Mesenchymal stem cell (in vitro differentiated cells and primary cell): ENCODE data around the gene KCNA2.

Experiments used
- DNase-seq: peaks from one replicate; pipeline ENCODE4 v3.0.0-alpha.2; 2013
- H2AFZ ChIP-seq: one replicate; pipeline ENCODE4 v1.6.1; 2013; ENCODE audit warnings: low read depth, mild to moderate bottlenecking, control low read depth, inconsistent platforms, low read length, moderate library complexity
- H2AK5ac ChIP-seq: 2 replicates; pipeline ENCODE4 v1.6.1; 2013; ENCODE audit warnings: low read length, moderate library complexity, mild to moderate bottlenecking, inconsistent platforms; ENCODE audit not compliant: severe bottlenecking
- H2BK120ac ChIP-seq: one replicate; pipeline ENCODE4 v1.6.1; 2013; ENCODE audit warnings: low read depth, mild to moderate bottlenecking, inconsistent platforms, low read length, moderate library complexity
- H2BK12ac ChIP-seq, 2 experiments: one replicate each; pipeline ENCODE4 v1.6.1; 2013; ENCODE audit warnings: inconsistent platforms in 2 of 2, low read length in 2 of 2, mild to moderate bottlenecking in 2 of 2, moderate library complexity in 2 of 2, control low read depth in 1 of 2
- H2BK15ac ChIP-seq: one replicate; pipeline ENCODE4 v1.6.1; 2013; ENCODE audit warnings: mild to moderate bottlenecking, low read depth, inconsistent platforms; ENCODE audit not compliant: poor library complexity, severe bottlenecking
- H2BK5ac ChIP-seq: 2 replicates; pipeline ENCODE4 v1.6.1; 2013; ENCODE audit warnings: low read depth, mild to moderate bottlenecking, low read length, control low read depth, inconsistent platforms; ENCODE audit not compliant: poor library complexity, severe bottlenecking
- H3K14ac ChIP-seq, 2 experiments: one replicate each; pipeline ENCODE4 v1.6.1; 2013; ENCODE audit warnings: inconsistent platforms in 2 of 2, low read length in 2 of 2, control low read depth in 1 of 2, mild to moderate bottlenecking in 1 of 2, moderate library complexity in 1 of 2
- H3K18ac ChIP-seq, 2 experiments: one replicate each; pipeline ENCODE4 v1.6.1; 2013; ENCODE audit warnings: inconsistent platforms in 2 of 2, low read length in 2 of 2, control low read depth in 1 of 2, low read depth in 1 of 2, mild to moderate bottlenecking in 1 of 2
- H3K23ac ChIP-seq, 2 experiments: one replicate each; pipeline ENCODE4 v1.6.1; 2013; ENCODE audit warnings: inconsistent platforms in 2 of 2, low read length in 2 of 2, mild to moderate bottlenecking in 2 of 2, moderate library complexity in 2 of 2, control low read depth in 1 of 2
- H3K27ac ChIP-seq: 2 replicates; pipeline ENCODE4 v1.5.1; 2013; ENCODE audit warnings: mild to moderate bottlenecking, moderate library complexity, low read length, control low read depth, inconsistent platforms; ENCODE audit not compliant: poor library complexity, severe bottlenecking
- H3K27me3 ChIP-seq, 2 experiments: 2 replicates each; pipeline versions ENCODE4 v1.6.1 to v1.7.0; 2013; ENCODE audit warnings: low read length in 2 of 2, mild to moderate bottlenecking in 2 of 2, moderate library complexity in 2 of 2, control low read depth in 1 of 2, inconsistent platforms in 1 of 2; ENCODE audit not compliant: control insufficient read depth in 1 of 2, insufficient read depth in 1 of 2
- H3K36me3 ChIP-seq, 2 experiments: 2 replicates each; pipeline versions ENCODE4 v1.6.1 to v1.7.0; 2013; ENCODE audit warnings: low read length in 2 of 2, control low read depth in 1 of 2, inconsistent platforms in 1 of 2, low read depth in 1 of 2, mild to moderate bottlenecking in 1 of 2; ENCODE audit not compliant: insufficient read depth in 2 of 2, control insufficient read depth in 1 of 2
- H3K4ac ChIP-seq, 2 experiments: one replicate each; pipeline ENCODE4 v1.6.1; 2013; ENCODE audit warnings: inconsistent platforms in 2 of 2, low read length in 2 of 2, mild to moderate bottlenecking in 2 of 2, moderate library complexity in 2 of 2, control low read depth in 1 of 2, low read depth in 1 of 2
- H3K4me1 ChIP-seq: 2 replicates; pipeline ENCODE4 v1.6.1; 2013; ENCODE audit warnings: low read depth, low read length, control low read depth; ENCODE audit not compliant: control insufficient read depth, insufficient read depth
- H3K4me2 ChIP-seq: 2 replicates; pipeline ENCODE4 v1.6.1; 2013; ENCODE audit warnings: low read length, mild to moderate bottlenecking, inconsistent platforms; ENCODE audit not compliant: poor library complexity, severe bottlenecking
- H3K4me3 ChIP-seq, 2 experiments: 2 replicates each; pipeline versions ENCODE4 v1.5.1 to v1.7.0; 2013; ENCODE audit warnings: low read length in 2 of 2, mild to moderate bottlenecking in 2 of 2, control low read depth in 1 of 2, low read depth in 1 of 2; ENCODE audit not compliant: insufficient read depth in 1 of 2
- H3K79me1 ChIP-seq: replicated peaks from 2 replicates; pipeline ENCODE4 v1.6.1; 2013; ENCODE audit warnings: mild to moderate bottlenecking, control low read depth, low read length, inconsistent platforms; ENCODE audit not compliant: poor library complexity, severe bottlenecking
- H3K9ac ChIP-seq: 2 replicates; pipeline ENCODE4 v1.7.0; 2013; ENCODE audit warnings: mild to moderate bottlenecking, low read length, moderate library complexity
- H3K9me3 ChIP-seq: 2 replicates; pipeline ENCODE4 v1.7.0; 2013; ENCODE audit warnings: mild to moderate bottlenecking, low read length; ENCODE audit not compliant: control insufficient read depth
- H4K8ac ChIP-seq: one replicate; pipeline ENCODE4 v1.6.1; 2013; ENCODE audit warnings: inconsistent platforms, mild to moderate bottlenecking, low read length, moderate library complexity
- H4K91ac ChIP-seq: one replicate; pipeline ENCODE4 v1.6.1; 2013; ENCODE audit warnings: mild to moderate bottlenecking, low read length, inconsistent platforms
- WGBS: methylation state at CpG from one replicate; pipeline ENCODE4 v1.1.7; 2013; ENCODE audit warnings: mixed read lengths; 5-methylcytosine and 5-hydroxymethylcytosine counted together

KCNA2 gene

GRCh38 chr1:110627764-110628163 is 21.6 kb upstream of the KCNA2 start:
- DNase-seq: no peak
- no peaks in the 10 kb centered on the region for H3K4me1 ChIP-seq
- WGBS: 100% methylated on average over 1 of the region's 2 CpGs
- no peak overlapping the region for H3K4me2 ChIP-seq
- H4K8ac ChIP-seq: no peak overlapping the region
- no peak overlapping the region for H3K18ac ChIP-seq
- H3K27me3 ChIP-seq: peaks cover 0 to 56% of the 10 kb centered on the region in 2 experiments
- no peak overlapping the region for H2BK5ac ChIP-seq
- H2AFZ ChIP-seq: no peak overlapping the region
- no peak overlapping the region for H3K14ac ChIP-seq
- no peak overlapping the region for H3K23ac ChIP-seq
- no peak overlapping the region for H3K9ac ChIP-seq
- H3K79me1 ChIP-seq: no peaks in the 10 kb centered on the region
- no peaks in the 10 kb centered on the region for H3K36me3 ChIP-seq
- no peak overlapping the region for H2BK12ac ChIP-seq
- no peak overlapping the region for H2AK5ac ChIP-seq
- H3K4me3 ChIP-seq: no peak overlapping the region
- no peak overlapping the region for H3K4ac ChIP-seq
- H4K91ac ChIP-seq: no peak overlapping the region
- H3K27ac ChIP-seq: no peak overlapping the region
- no peak overlapping the region for H2BK120ac ChIP-seq
- H2BK15ac ChIP-seq: no peak overlapping the region
- H3K9me3 ChIP-seq: no peaks in the 10 kb centered on the region

GRCh38 chr1:110626889-110627288 is 20.7 kb upstream of the KCNA2 start:
- Histone ChIP-seq H3K18ac (no peak overlapping the region), H3K9me3 (no peaks in the 10 kb centered on the region), H2BK120ac (no peak overlapping the region), H3K4me3 (no peak overlapping the region), H4K91ac (no peak overlapping the region), H3K14ac (no peak overlapping the region), H3K27ac (no peak overlapping the region), H3K23ac (no peak overlapping the region), H3K9ac (no peak overlapping the region), H3K4me1 (no peaks in the 10 kb centered on the region), H3K4ac (no peak overlapping the region), H2BK12ac (no peak overlapping the region), H2BK15ac (no peak overlapping the region), H2AFZ (no peak overlapping the region), H2AK5ac (no peak overlapping the region), H3K79me1 (no peaks in the 10 kb centered on the region), H3K36me3 (no peaks in the 10 kb centered on the region), H4K8ac (no peak overlapping the region), H3K27me3 (peaks cover 0 to 56% of the 10 kb centered on the region in 2 experiments), H2BK5ac (no peak overlapping the region), H3K4me2 (no peak overlapping the region)
- no peak for DNase-seq
- 74% methylated on average over 7 of the region's 7 CpGs for WGBS

- H2BK15ac ChIP-seq: no peak overlapping the region
- no peak overlapping the region for H3K23ac ChIP-seq
- H3K9ac ChIP-seq: no peak overlapping the region
- no peak overlapping the region for H3K4me2 ChIP-seq
- no peak for DNase-seq
- H2AK5ac ChIP-seq: no peak overlapping the region
- H3K4me1 ChIP-seq: no peaks in the 10 kb centered on the region
- H4K8ac ChIP-seq: no peak overlapping the region
- H3K18ac ChIP-seq: no peak overlapping the region
- H3K27me3 ChIP-seq: peaks cover 39 to 80% of the 10 kb centered on the region in 2 experiments
- H3K27ac ChIP-seq: no peak overlapping the region
- H3K79me1 ChIP-seq: no peaks in the 10 kb centered on the region
- WGBS: 29% methylated on average over 2 of the region's 7 CpGs
- no peak overlapping the region for H2BK12ac ChIP-seq
- H3K9me3 ChIP-seq: no peaks in the 10 kb centered on the region
- H3K4ac ChIP-seq: no peak overlapping the region
- H4K91ac ChIP-seq: no peak overlapping the region
- no peak overlapping the region for H2BK120ac ChIP-seq
- H3K4me3 ChIP-seq: no peak overlapping the region
- no peak overlapping the region for H2AFZ ChIP-seq
- no peak overlapping the region for H3K14ac ChIP-seq
- no peak overlapping the region for H2BK5ac ChIP-seq
- no peaks in the 10 kb centered on the region for H3K36me3 ChIP-seq
Observed at GRCh38 chr1:110620686-110621085, 14.5 kb upstream of the KCNA2 start.

- H4K8ac ChIP-seq: no peak overlapping the region
- H3K23ac ChIP-seq: no peak overlapping the region
- no peaks in the 10 kb centered on the region for H3K79me1 ChIP-seq
- no peaks in the 10 kb centered on the region for H3K9me3 ChIP-seq
- H3K27me3 ChIP-seq: peaks cover 41 to 84% of the 10 kb centered on the region in 2 experiments
- H3K18ac ChIP-seq: no peak overlapping the region
- no peak overlapping the region for H3K27ac ChIP-seq
- no peak overlapping the region for H2BK15ac ChIP-seq
- no peaks in the 10 kb centered on the region for H3K4me1 ChIP-seq
- no peak overlapping the region for H3K4me3 ChIP-seq
- H2BK12ac ChIP-seq: no peak overlapping the region
- peak overlapping the region; percentile 45 for H4K91ac ChIP-seq
- 72% methylated on average over 8 of the region's 8 CpGs for whole genome bisulfite sequencing
- no peak for DNase-seq
- H3K14ac ChIP-seq: no peak overlapping the region
- no peak overlapping the region for H3K9ac ChIP-seq
- no peak overlapping the region for H2BK120ac ChIP-seq
- H2BK5ac ChIP-seq: no peak overlapping the region
- no peak overlapping the region for H2AFZ ChIP-seq
- H2AK5ac ChIP-seq: no peak overlapping the region
- no peak overlapping the region for H3K4me2 ChIP-seq
- H3K4ac ChIP-seq: no peak overlapping the region
- H3K36me3 ChIP-seq: no peaks in the 10 kb centered on the region
Observed at GRCh38 chr1:110620250-110620615, 14.1 kb upstream of the KCNA2 start.
